GM10266 (cell line): ENCODE results near the gene CGB2.

Experiments used
- DNase-seq: peaks from one replicate; pipeline ENCODE4 v3.0.0; 2012; ENCODE audit errors: extremely low spot score
- TF ChIP-seq, protein P1 (sequence below): IDR thresholded peaks from 2 replicates; pipeline ENCODE4 v1.5.1; 2012; ENCODE audit warnings: mild to moderate bottlenecking, low read depth; ENCODE audit not compliant: control insufficient read depth, insufficient read depth; ENCODE audit errors: missing control alignments

Gene CGB2

GRCh38 chr19:49057636-49058234, 26.0 kb downstream of the CGB2 start, which contains the start of gene CGB7:
Gene CGB7, minus strand, starts transcription at chr19:49057749. Its CDS starts 2,374 bp downstream, at chr19:49055375.
- DNase-seq: peak; percentile 50
- TF ChIP-seq, protein P1, sequence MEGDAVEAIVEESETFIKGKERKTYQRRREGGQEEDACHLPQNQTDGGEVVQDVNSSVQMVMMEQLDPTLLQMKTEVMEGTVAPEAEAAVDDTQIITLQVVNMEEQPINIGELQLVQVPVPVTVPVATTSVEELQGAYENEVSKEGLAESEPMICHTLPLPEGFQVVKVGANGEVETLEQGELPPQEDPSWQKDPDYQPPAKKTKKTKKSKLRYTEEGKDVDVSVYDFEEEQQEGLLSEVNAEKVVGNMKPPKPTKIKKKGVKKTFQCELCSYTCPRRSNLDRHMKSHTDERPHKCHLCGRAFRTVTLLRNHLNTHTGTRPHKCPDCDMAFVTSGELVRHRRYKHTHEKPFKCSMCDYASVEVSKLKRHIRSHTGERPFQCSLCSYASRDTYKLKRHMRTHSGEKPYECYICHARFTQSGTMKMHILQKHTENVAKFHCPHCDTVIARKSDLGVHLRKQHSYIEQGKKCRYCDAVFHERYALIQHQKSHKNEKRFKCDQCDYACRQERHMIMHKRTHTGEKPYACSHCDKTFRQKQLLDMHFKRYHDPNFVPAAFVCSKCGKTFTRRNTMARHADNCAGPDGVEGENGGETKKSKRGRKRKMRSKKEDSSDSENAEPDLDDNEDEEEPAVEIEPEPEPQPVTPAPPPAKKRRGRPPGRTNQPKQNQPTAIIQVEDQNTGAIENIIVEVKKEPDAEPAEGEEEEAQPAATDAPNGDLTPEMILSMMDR: no peak

GRCh38 chr19:49058562-49058961, 26.9 kb downstream of the CGB2 start:
- TF ChIP-seq, protein P1: no peak
- DNase-seq: peak; percentile 61

GRCh38 chr19:49059053-49059452, 27.4 kb downstream of the CGB2 start:
- TF ChIP-seq, protein P1: no peak

DNA sequence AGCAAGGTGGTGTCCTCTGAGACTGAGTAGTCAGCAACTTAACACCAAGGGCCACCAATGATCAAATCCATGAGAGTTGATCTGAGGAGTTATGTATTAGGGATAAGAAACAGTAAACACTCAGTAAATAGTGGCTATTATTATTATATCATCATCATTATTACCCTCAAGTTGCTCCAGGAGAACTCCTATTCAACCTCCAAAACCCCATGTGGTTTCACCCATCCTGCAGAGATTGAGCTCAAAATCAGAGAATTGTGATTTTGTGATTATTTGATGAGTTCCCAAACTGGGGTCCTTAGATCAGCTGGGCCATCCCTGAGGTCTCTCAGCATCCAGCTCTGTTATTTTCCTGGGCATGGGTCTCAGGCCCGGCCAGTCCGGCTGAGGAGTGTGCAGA, 29.3 kb downstream of the CGB2 start:
- TF ChIP-seq, protein P1: no peak
- DNase-seq: no peak

More at GRCh38 chr19:49059053-49059452, 27.4 kb downstream of the CGB2 start:
- no peak for DNase-seq

- TF ChIP-seq, protein P1: no peak
- peak; percentile 51 for DNase-seq
These were observed 29.8 kb downstream of the CGB2 start for GRCh38 chr19:49061445-49061844.

GRCh38 chr19:49064029-49064629, 32.4 kb downstream of the CGB2 start:
- peak; percentile 37 for DNase-seq
- TF ChIP-seq, protein P1: no peak
